ENCODE results near the gene IGSF23.

- TF ChIP-seq CTCF (IDR thresholded peaks at IDR 0.05; ENCODE audit: insufficient read depth, low read length, poor library complexity, severe bottlenecking) = no peak
- no peak for TF ChIP-seq EZH2phosphoT487 (conservative IDR thresholded peaks at IDR 0.05; ENCODE audit: low read length)
Measured at GRCh38 chr19:44580366-44580895, 32.9 kb upstream of the IGSF23 start.

All from SU-DHL-6 (cell line).